Mucosa of gallbladder (tissue), 1 donor: ENCODE measurements around the gene ESAM. TPM values are rescaled to one million over a fixed set of nuclear protein-coding genes. Genes with fewer than 3 reads are reported as not detected.
A peak's percentile ranks its signal among the peaks of the same experiment; 100 is the strongest.
"Not testable (repeated sequence)": the region's sequence is repeated elsewhere in the genome, so short reads cannot be mapped to it uniquely, and the experiment has no call there.

Experiments
- DNase-seq: peaks from one replicate; pipeline ENCODE4 v3.0.0-alpha.2; 2020; ENCODE audit warnings: low spot score
- total RNA-seq: library from RNA; stranded (reverse); gene quantifications from one replicate; pipeline ENCODE4 v1.2.1, GENCODE V29; 2021
- donor health status: DM: no; HTN: no; CAD: no.

ESAM gene
- total RNA-seq, 1 donor from 2014 or later, result 22.0 TPM

DNA sequence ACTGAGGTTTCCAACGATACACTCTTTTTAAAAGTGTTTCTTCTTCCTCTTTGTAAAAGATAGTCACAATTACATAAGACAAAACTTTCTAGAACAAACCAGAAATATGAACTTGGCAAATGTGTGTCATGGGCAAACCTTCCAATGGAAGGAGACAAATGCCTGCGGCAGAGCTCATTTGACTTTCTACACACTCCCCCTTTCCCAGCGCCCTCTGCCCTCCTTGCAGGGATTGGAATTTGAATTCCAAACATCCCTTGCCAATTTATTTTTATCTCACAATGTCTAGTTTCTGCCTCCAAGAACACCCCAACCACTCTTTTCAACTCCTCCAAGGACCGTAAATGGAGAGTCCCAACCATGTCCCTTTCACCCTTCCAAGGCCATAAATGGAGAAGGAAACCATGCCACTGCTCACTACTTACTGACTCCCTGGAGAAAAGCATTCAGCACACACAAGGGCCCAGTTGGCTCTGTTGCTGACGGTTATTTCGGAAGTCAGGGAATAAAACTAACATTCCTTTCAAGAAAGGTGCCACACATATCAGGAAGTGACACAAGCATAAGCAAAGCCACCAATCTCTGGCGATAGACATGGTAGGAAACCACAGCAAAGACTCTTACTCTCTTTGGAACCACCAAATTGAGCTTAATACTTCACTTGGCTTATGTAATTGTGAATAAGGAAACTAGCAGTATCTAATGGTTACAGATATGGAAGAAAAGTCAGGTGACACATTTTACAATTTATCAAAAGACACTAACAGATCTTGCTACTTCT is 15.0 kb upstream of the ESAM start:
- no peak for DNase-seq

DNA sequence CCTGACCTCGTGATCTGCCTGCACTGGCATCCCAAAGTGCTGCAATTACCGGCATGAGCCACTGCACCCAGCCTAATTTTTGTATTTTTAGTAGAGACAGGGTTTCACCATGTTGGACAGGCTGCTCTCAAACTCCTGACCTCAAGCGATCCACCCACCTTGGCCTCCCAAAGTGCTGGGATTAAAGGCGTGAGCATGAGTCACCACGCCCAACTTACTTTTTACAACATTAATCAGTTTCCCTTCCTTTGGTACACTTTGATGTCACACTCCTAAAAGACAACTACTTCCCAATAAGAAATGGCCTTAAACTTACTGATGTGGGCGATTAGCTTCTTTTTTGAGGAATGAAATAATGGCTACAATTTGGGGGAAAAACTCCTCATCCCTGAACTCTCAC is 8.9 kb upstream of the ESAM start:
- DNase-seq, result not testable (repeated sequence)

DNA sequence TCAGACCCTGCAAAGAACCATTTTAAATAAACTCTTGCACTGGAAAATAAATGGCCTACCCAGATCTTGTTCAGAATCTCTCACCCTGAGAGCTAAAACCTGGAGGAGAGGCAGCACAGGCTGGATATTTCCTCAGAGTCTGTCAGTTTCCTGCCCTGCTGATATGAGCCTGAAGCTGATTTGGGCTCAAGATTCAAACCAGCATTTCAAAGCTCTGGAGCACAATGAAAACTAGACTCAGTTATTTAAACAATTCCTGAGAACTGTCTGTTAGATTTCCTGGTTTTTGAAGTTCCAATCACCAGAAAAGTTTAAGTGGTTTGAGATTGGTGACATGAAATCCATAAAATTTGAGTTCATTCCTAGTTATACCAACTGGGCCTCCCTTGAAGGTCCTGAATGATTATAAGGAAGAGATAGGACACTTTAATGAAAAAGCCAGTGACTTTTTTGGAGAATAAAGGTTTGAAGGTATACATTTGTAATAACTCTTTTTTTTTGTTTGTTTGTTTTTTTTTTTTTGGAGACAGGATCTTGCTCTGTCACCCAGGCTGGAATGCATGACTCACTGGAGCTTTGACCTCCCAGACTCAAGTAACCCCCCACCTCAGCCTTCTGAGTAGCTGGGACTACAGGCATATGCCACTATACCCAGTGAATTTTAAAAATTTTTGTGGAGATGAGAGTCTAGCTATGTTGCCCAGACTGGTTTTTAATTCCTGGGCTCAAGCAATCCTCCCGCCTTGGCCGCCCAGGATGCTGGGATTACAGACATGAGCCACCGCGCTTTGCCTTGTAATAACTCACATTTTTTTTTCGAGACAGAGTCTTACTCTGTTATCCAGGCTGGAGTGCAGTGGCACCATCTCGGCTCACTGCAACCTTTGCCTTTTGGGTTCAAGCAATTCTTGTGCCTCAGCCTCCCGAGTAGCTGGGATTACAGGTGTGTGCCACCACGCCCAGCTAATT is 8.0 kb upstream of the ESAM start:
- DNase-seq, result no peak

DNA sequence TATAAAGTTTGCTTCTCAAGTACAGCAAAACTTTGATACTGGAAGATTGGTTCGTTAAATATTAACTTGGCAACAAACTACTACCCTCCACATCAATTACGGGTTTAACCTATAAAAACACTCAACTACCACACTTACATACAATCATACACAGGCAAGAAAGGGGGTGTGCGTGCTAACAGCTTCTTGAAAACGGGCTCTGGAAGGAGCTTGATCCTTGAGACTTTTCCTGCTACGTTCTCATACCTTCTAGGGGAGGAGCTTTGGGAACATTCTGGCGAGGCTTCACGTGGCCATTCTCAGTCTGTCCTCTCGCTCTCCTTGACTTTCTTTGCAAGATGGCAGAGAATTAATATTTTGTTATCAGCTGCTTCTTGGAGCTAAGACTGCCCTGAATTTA is 6.8 kb upstream of the ESAM start:
- no peak for DNase-seq

DNA sequence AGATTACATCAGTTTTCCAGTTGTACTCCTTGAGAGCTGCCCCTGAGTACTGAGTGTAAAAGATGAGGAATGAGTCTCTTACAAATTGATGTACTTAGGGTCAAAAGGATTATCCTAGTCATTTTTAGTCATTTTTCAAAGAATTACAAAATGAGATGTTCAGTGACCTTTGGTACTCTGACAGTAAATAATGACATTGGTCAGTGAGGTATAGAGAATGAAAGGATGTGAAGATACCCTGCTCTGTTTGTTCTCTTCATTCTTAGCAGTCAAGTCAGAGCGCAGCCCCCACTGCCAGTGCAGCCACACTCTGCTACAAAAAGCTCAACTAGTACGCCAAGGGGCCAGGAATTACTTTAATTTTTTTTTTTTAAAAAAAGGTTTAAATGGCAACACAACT is 4.1 kb upstream of the ESAM start:
- DNase-seq, result no peak

DNA sequence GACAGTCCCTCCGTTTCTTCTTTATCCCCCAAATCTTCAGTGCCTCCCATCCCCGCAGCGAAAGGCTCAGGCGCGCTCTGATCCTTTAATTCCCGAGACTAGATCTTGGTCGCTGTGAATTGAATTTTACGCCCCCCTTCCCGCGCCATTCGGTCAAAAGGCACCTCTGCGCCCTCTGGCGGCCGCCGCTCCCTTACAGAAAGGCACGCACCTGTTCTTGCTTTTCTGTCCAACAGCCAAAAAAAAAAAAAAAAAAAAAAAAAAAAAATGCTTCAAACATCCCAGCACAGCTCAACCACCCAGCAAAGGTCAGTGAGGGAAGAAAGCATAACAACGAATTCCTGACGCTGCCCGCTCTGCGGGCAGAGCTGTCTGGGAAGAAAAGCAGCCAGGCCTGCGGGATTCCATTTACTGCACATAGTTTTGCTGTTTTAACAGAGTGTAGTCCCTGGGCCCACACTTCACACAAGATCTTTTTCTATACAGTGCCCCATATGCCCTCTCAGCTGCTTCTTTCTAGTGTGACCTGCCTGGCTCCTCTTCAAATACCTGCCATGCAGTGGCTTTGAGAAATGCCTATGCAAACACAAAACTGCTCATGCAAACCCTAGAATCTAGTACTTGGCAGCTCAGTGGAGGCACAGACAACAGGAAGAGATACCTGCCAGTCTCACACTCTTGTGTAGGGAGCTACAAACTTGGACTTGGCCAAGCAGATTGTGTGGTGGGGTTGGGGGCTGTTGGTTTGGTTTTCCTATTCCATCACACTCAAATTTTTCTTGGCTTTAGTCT is 1.3 kb upstream of the ESAM start:
- DNase-seq, result peak; percentile 89

DNA sequence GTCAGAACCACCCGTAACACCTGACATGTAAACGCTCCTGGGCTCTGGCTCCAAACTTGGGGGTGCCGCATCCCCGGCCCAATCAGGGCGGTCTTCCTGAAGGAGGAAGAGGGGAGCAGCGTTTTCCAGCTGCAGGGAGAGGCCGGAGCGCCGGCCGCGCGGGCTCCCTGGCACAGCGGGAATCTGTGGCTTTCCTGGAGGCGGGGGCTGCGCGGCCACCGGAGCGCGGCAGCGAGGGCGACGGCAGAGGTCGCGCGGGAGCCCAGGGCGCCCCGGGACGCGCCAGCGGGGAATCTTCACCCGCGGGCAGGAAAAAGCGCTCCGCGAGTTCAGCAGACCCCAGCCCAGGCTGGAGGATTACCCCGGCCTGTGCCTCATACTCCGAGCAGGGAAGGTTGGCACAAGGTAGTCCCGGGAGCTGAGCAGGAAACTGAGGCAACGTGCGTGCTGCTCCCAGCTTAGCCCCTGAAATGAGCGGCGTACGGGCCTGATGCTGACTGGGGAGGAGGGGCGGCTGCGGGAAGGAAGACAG is 600 bp upstream of the ESAM start:
- DNase-seq, result no peak

DNA sequence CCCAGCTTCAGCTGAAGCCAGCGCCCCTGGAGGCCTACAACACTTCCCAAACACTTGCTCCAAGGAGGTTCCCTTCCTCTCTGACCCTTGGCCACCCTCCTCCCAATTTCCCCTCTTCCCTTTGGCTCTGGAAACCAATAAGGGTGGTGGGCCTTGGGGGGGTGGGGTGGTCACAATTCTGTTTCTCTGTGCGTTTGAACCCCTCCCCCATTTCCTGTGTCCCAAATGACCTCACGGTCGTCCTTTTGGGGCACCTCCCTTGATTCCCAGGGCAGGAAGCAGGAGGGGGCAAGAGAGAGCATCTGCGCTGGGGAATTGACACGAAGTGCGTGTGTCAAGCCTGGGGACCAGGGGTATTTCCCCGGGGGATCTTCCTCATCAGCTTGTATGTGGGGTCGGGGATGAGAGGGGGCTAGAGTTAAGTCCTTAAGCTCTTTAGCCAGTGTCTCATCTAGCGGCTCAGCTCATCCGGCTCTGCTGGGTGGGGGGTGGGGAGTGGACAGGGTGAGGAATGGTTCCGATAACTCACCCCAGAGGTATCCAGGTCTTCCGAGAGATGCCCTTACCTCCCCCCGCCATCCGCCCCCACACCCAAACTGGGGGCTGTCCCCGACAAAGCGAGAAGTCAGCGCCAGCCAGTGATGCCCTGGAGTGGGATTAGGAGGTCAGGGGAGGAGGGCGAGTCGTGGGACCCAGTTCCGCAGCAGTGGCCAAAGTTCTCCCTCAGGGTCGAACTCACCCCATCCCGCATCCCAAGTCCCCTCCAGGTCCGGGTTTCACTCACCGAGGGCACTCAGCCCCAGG is 587 bp downstream of the ESAM start:
- no peak for DNase-seq

DNA sequence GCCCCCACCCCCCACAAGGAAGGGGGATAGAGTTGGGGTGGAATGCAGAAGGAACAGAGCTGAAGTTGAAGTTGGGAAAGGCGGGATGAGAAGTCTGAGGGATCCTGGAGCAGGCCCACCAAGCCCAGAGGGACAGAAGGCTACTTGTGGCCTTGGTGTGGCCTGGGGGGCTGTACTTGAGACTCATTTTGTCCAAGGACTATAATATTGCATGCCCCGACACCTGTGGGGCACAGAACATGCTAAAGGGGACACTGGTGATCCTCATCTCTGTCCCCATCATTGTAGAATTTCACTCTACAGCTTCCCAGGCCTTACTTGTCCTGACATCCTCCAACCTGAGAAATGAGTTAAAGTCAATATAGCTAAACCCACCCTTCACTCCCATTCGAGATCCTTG is 1.3 kb downstream of the ESAM start:
- DNase-seq, result no peak

DNA sequence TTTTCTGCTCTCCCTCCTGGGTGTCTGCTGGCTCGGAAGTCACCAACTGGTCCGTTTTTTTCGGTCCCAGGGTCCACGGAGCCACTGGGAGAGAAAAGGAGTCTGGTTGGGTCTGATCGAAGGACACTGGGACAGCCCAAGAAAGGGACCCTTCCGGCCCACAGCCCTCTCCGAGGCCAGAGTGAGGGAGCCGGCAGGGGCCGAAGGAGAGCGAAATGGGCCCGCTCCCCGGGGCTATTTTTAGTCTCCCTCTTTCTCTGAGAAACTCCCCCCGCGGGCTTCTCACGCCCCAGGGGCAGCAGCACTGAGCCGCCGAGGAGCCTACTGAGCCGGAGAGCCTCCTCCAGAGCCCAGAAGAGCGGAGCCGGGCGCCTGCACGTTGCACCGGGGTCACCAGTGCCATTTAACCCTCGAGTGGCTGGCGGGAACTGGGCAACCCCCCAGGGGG is 1.9 kb downstream of the ESAM start:
- DNase-seq, result no peak

DNA sequence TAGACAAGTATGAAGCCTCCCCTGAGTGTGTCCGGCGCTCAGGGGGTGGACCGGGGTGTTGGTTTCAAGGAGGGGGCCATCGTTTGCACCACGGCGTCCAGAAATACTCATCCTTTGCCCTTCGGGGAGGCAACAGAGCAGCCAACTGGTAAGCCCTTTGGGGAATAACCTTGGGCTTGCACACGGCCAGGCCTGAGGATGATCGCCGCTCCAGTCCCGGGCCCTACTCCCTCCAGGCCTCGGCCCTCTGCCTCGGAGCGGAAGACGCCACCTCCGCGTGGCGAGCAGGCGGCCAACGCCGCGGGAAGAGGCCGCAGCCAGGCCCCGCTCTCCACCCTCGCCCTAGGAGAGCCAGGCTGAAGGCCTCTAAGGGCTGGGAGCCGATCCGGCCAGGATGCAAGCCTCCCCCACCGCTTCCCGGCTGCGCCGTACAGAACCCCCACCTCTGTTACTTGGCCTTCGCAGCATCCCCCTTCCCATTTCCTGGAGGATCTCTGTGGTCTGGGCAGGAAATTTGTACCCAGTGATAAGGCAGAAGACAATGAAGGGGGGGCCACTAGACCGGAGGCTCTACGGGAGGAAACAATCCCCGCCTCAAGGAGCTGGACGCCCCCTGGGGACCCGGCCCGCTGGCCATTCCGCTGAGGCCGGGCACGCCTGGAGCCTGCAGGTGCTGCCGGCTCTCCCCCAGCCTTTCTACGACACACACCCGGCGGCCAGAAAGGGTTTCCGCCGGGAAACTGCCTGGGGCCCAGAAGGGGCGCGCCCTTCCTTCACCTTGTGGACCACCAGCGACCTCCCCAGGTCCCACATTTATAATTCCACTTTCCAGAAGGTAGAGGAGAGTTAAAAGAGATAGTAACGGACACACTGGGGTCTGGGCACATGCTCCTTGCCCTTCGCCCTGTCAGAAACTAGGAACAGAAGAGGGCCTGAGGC is 2.6 kb downstream of the ESAM start:
- DNase-seq, result no peak

DNA sequence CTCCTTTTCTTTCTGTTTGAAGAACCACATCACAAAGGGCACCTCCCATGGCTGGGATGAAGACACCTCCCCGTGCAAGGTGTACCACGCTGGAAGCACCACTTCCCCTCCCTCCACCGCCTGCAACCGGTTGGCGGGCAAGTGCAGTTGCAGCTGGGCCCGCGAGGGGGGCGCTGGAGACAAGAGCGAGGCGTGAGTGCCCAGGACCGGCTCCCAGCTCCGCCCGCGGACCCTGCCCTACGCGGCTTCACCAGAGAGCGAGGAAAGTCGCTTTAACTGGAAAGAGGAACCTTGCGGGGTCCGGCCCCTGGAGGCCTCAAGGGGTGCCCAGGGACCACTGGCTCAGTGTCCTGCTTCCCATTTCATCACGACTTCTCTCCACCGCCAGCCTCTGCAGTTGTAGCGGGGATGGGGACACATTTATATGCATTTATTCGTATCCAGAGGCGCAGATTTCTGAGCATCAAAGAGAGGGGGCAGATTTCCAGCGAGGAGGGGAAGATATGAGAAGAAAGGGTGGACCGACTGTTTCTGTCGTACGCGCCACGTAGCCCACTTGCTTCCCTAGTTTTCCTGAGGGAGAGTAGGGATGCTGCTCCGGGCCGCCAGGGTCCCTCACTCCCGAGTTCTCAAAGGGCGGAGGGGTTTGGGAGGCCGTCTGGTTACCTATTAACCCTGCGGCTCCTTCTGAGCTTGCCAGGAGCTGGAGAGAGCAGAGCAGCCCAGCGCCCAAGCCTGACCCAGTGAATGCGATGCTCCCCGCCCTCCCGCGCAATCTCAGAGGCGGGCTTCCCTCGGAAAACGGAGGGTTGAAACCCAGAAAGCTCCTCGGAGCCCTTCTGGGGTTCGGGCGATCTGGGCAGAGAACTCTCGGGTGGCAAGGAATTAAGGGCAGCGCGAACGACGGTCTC is 3.5 kb downstream of the ESAM start:
- peak; percentile 81 for DNase-seq

DNA sequence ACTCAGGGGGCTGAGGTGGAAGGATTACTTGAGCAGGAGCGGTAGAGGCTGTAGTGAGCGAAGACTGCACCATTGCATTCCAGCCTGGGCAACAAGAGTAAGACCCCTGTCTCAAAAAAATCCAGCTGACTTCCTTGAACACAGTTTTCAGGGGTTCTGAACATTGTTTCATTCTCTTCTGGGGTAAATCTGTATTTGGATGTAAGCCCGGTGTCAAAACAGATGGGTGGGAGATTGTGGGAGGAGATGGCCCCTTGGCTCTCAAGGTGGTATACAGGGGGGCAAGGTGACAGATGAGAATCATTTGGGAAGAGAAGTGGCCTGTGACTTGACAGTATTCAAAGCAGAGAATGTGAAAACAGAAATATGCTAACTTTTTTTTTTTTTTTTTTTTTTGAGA is 4.8 kb downstream of the ESAM start:
- DNase-seq, result no peak

DNA sequence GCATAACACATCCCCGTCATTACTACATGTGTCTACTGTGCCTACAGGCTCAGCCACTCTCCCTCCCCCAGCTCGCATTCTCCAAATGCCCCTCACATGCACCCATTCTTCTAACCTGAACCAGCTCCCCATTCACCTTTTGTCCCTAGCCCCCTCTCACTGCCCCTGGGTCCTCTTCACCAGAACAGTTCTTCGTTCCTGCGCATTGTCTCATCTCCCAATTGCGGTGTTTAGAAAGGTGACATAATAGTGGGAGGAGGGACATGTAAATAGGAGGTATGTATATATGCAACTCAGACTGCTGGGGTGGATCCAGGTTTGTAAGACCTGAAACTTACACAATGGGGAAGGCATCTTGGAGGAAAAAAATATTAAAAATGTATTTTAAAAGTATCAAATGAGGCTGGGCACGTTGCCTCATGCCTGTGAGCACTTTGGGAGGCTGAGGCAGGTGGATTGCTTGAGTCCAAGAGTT is 5.3 kb downstream of the ESAM start:
- no peak for DNase-seq

DNA sequence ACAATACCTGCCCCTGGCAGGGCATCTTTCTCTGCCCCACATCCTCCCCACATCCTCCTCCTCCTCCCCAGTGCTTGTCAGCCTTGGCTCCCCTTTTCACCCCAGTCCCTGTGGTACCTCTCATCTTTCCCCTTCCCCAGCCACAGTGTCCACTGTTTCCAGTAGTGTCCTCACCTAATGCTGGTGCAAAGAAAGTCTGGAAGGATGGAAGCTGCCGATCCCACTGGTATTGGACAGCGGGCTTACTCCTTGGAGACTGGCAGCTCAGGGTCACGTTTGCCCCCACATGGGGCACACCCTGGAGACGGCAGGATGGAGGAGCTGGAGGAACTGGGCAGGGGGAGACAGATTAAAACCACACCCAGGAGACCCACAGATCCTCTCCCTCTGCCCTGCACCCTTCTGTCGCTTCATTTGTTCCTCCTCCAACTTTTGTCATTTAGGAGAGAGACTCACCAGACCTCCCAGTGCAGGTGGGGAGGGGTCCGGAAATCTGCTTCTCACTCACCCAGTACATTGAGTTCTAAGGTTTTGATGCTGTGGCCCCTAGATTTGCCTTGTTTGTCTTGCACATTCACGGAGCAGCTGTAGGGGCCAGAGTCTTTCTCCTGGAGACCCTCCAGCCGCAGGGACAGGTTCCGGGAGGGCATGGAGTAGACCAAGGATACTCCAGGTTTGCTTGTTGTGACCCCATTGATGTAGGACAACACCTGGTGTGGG is 5.9 kb downstream of the ESAM start:
- no peak for DNase-seq

DNA sequence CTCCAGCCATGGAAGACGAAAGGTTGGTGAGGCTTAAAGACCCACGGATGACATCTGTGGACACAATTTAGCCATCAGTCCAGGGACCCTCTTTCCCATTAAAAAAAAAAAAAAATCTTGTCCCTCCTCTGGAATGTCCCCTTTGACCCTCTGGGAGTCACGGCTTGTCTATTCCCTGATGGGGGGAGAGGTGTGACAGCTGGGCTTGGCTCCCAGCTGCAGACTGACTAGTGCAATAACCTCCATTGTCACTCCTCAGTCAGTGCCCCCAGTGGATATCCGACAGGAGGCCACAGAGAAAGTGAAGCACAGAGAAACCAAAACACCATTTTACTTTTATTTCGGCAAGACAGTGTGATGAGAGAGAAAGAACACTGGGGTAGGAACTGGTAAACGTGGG is 7.4 kb downstream of the ESAM start:
- no peak for DNase-seq

DNA sequence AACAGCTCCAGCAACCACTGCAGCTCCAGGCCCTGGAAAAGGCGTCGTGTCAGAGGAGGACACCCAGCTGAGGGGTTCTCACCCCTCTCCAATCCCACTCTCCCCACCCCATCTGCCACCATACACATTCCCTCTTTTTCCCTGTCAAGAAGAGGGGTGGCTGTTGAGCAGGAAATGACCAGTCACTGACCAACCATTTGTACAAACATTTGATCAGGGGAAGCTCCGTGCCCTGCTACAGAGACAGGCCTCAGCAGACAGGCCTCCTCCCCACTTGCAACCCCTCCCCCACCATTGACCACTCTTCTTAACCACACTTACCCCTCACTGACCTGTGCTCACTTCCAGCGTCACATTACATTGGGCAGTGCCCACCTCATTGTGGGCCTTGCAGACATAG is 7.8 kb downstream of the ESAM start:
- DNase-seq, result no peak

DNA sequence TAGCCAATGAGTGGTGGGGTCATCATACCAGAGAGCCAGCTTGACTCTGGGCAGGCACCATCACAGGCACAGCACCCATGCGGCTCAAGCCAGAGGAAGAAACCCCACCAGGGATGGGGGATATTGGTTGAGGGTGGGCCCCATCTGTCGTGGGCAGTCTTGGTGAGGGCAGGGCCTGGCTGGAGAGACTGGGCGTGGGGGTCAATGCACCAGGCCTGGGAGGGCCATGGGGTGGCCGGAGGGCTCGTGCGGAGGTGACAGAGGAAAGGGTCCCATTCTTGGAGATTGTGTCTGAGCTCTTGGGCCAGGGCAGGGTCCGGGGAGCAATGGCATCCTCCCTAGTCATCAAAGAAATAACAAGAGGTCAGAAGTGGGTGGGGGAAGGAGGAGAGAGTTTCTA is 8.5 kb downstream of the ESAM start:
- no peak for DNase-seq
